HG03439 (cell line): ENCODE measurements around the gene KCND1.

Source experiments
- ATAC-seq: cut with Tn5 transposase; IDR thresholded peaks from one replicate; pipeline ENCODE4 v1.9.1; 2021; ENCODE audit warnings: mild to moderate bottlenecking, moderate library complexity; ENCODE audit not compliant: unreplicated experiment

The KCND1 gene

GRCh38 chrX:48914593-48915493 is 56.8 kb downstream of the KCND1 start:
- ATAC-seq, result no peak

GRCh38 chrX:48913605-48914366 is 57.9 kb downstream of the KCND1 start:
- no peak for ATAC-seq

- peak; percentile 59 for ATAC-seq
Observed at GRCh38 chrX:48911412-48912182, 60.0 kb downstream of the KCND1 start, which contains the start of gene SLC35A2. Gene SLC35A2, minus strand, starts transcription at chrX:48911646. Its CDS starts 10 bp downstream, at chrX:48911636.
